H54 (cell line): Measurements from ENCODE around the gene TANGO2.
"Not testable (repeated sequence)": the region's sequence is repeated elsewhere in the genome, so short reads cannot be mapped to it uniquely, and the experiment has no call there.

Experiments
- DNase-seq: peaks from one replicate; pipeline ENCODE4 v3.0.0; 2011; ENCODE audit warnings: low spot score, mixed read lengths; ENCODE audit not compliant: insufficient read length
- FAIRE-seq: peaks from 3 replicates; lab custom pipeline; 2011; peaks lifted over from hg19 to GRCh38; lab: Jason Lieb, UNC
- POLR2A ChIP-seq: IDR thresholded peaks from 2 replicates; pipeline ENCODE4 v1.6.1; 2011; ENCODE audit warnings: low read depth, mild to moderate bottlenecking, low read length

Gene TANGO2

GRCh38 chr22:20063271-20064139 lies 42.6 kb downstream of the TANGO2 start:
- FAIRE-seq, result no peak
- no peak for TF ChIP-seq POLR2A

GRCh38 chr22:20064140-20064480 lies 43.2 kb downstream of the TANGO2 start:
- FAIRE-seq (no peak), DNase-seq (no peak)
- no peak for TF ChIP-seq POLR2A

More at GRCh38 chr22:20063271-20064139, 42.6 kb downstream of the TANGO2 start:
- DNase-seq, result no peak

GRCh38 chr22:20064545-20065262 lies 43.8 kb downstream of the TANGO2 start:
- TF ChIP-seq POLR2A, result no peak
- DNase-seq (no peak), FAIRE-seq (no peak)

- FAIRE-seq, result no peak
Observed at GRCh38 chr22:20065896-20066616, 45.1 kb downstream of the TANGO2 start.

GRCh38 chr22:20066617-20067383 lies 45.9 kb downstream of the TANGO2 start:
- no peak for DNase-seq
- no peak for FAIRE-seq
- TF ChIP-seq POLR2A, result no peak

More at GRCh38 chr22:20065896-20066616, 45.1 kb downstream of the TANGO2 start:
- DNase-seq, result no peak
- no peak for TF ChIP-seq POLR2A

- not testable (repeated sequence) for FAIRE-seq, DNase-seq
Observed at GRCh38 chr22:20067384-20067682, 46.4 kb downstream of the TANGO2 start.

GRCh38 chr22:20068640-20069039 lies 47.7 kb downstream of the TANGO2 start:
- DNase-seq, result no peak
- no peak for TF ChIP-seq POLR2A

GRCh38 chr22:20069331-20070042 lies 48.6 kb downstream of the TANGO2 start:
- DNase-seq, result no peak
- no peak for TF ChIP-seq POLR2A
- FAIRE-seq, result no peak

More at GRCh38 chr22:20068640-20069039, 47.7 kb downstream of the TANGO2 start:
- no peak for FAIRE-seq

GRCh38 chr22:20071524-20071972 lies 50.6 kb downstream of the TANGO2 start:
- FAIRE-seq (no peak), DNase-seq (no peak)
- TF ChIP-seq POLR2A, result no peak

- no peak for TF ChIP-seq POLR2A
- FAIRE-seq (no peak), DNase-seq (no peak)
Observed at GRCh38 chr22:20076627-20077172, 55.8 kb downstream of the TANGO2 start.

GRCh38 chr22:20079745-20080444 lies 59.0 kb downstream of the TANGO2 start, which contains the start of gene DGCR8:
DGCR8 (plus strand) TSS chr22:20080241; CDS start chr22:20085964, 5,723 bp downstream.
- TF ChIP-seq POLR2A, result peak; percentile 82
- DNase-seq (peak; percentile 89), FAIRE-seq (no peak)

GRCh38 chr22:20080445-20080775 lies 59.5 kb downstream of the TANGO2 start:
- FAIRE-seq (no peak), DNase-seq (peak; percentile 40)
- TF ChIP-seq POLR2A, result no peak
